ENCODE data around the gene SEMA5A. TPM values are rescaled to one million over a fixed set of nuclear protein-coding genes. Genes with fewer than 3 reads are reported as not detected.

The SEMA5A gene
- total and polyA plus RNA-seq, 8 donors = 18.2 to 29.5 (median 20.8) TPM

GRCh38 chr5:9189681-9190080 is 356.2 kb downstream of the SEMA5A start:
- H3K36me3 ChIP-seq = no peaks in the 10 kb centered on the region
- TF ChIP-seq, protein P1, sequence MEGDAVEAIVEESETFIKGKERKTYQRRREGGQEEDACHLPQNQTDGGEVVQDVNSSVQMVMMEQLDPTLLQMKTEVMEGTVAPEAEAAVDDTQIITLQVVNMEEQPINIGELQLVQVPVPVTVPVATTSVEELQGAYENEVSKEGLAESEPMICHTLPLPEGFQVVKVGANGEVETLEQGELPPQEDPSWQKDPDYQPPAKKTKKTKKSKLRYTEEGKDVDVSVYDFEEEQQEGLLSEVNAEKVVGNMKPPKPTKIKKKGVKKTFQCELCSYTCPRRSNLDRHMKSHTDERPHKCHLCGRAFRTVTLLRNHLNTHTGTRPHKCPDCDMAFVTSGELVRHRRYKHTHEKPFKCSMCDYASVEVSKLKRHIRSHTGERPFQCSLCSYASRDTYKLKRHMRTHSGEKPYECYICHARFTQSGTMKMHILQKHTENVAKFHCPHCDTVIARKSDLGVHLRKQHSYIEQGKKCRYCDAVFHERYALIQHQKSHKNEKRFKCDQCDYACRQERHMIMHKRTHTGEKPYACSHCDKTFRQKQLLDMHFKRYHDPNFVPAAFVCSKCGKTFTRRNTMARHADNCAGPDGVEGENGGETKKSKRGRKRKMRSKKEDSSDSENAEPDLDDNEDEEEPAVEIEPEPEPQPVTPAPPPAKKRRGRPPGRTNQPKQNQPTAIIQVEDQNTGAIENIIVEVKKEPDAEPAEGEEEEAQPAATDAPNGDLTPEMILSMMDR (IDR thresholded peaks at IDR 0.05) = no peak
- ATAC-seq (no peak), DNase-seq (no peak)
- no peak overlapping the region for H3K27ac ChIP-seq
- H3K9me3 ChIP-seq = no peaks in the 10 kb centered on the region
- H3K27me3 ChIP-seq = no peaks in the 10 kb centered on the region
- intact Hi-C loops (cut with DNase I) = no loop called here
- no peaks in the 10 kb centered on the region for H3K4me1 ChIP-seq
- H3K4me3 ChIP-seq = no peak overlapping the region

GRCh38 chr5:9188956-9189355 is 356.9 kb downstream of the SEMA5A start:
- TF ChIP-seq, protein P1 (IDR thresholded peaks at IDR 0.05) = no peak
- Histone ChIP-seq H3K27me3 (no peaks in the 10 kb centered on the region), H3K9me3 (no peaks in the 10 kb centered on the region), H3K27ac (no peak overlapping the region), H3K4me3 (no peak overlapping the region), H3K36me3 (no peaks in the 10 kb centered on the region), H3K4me1 (no peaks in the 10 kb centered on the region)
- intact Hi-C loops (cut with DNase I) = no loop called here
- DNase-seq (peak in 1 of 4 donors; percentile 36), ATAC-seq (no peak)

- Histone ChIP-seq H3K36me3 (no peaks in the 10 kb centered on the region), H3K4me3 (no peak overlapping the region), H3K27ac (no peak overlapping the region), H3K9me3 (no peaks in the 10 kb centered on the region), H3K27me3 (no peaks in the 10 kb centered on the region), H3K4me1 (no peaks in the 10 kb centered on the region)
- no peak for DNase-seq
- TF ChIP-seq, protein P1 (IDR thresholded peaks at IDR 0.05) = no peak
- intact Hi-C loops (cut with DNase I) = no loop called here
- ATAC-seq = no peak
These were observed 357.7 kb downstream of the SEMA5A start for GRCh38 chr5:9188131-9188530.

GRCh38 chr5:9187614-9188013 is 358.3 kb downstream of the SEMA5A start:
- H3K27ac ChIP-seq = no peak overlapping the region
- no peaks in the 10 kb centered on the region for H3K9me3 ChIP-seq
- H3K4me3 ChIP-seq = no peak overlapping the region
- intact Hi-C loops (cut with DNase I) = no loop called here
- no peaks in the 10 kb centered on the region for H3K4me1 ChIP-seq
- TF ChIP-seq, protein P1 (IDR thresholded peaks at IDR 0.05) = no peak
- DNase-seq = no peak
- H3K27me3 ChIP-seq = no peaks in the 10 kb centered on the region
- H3K36me3 ChIP-seq = no peaks in the 10 kb centered on the region
- no peak for ATAC-seq

GRCh38 chr5:9186069-9186468 is 359.8 kb downstream of the SEMA5A start:
- intact Hi-C loops (cut with DNase I) = no loop called here
- Histone ChIP-seq H3K36me3 (no peaks in the 10 kb centered on the region), H3K27me3 (no peaks in the 10 kb centered on the region), H3K9me3 (no peaks in the 10 kb centered on the region), H3K4me1 (no peaks in the 10 kb centered on the region), H3K4me3 (no peak overlapping the region), H3K27ac (no peak overlapping the region)
- no peak for DNase-seq
- TF ChIP-seq, protein P1 (IDR thresholded peaks at IDR 0.05) = no peak
- no peak for ATAC-seq
